Adrenal gland (tissue), 12 donors: ENCODE measurements around the gene SBF2. TPM values are rescaled to one million over a fixed set of nuclear protein-coding genes. Genes with fewer than 3 reads are reported as not detected.
"Not testable (repeated sequence)": the region's sequence is repeated elsewhere in the genome, so short reads cannot be mapped to it uniquely, and the experiment has no call there.

ENCODE experiments used
- DNase-seq, 7 donors: peaks; one replicate each; pipeline ENCODE4 v3.0.0-alpha.2; 2019 to 2020
- H3K27ac ChIP-seq, 5 donors: fragments of 200-600 bp; sonication (generic) in 4 of 5; 1 replicate in 3 of 5; 2 replicates in 2 of 5; pipeline versions ENCODE4 v1.5.1 to v1.8.0; 2016 to 2020; ENCODE audit warnings: mild to moderate bottlenecking in 1 of 5
- H3K27me3 ChIP-seq: fragments of 200-600 bp; 2 replicates; pipeline ENCODE4 v1.8.0; 2021
- H3K36me3 ChIP-seq, 2 donors: fragments of 200-600 bp; replicated peaks in 1 of 2; 1 replicate in 1 of 2; 2 replicates in 1 of 2; pipeline versions ENCODE4 v1.5.1 to v1.8.0; 2018 to 2022
- H3K4me1 ChIP-seq, 2 donors: fragments of 200-600 bp; replicated peaks in 1 of 2; 1 replicate in 1 of 2; 2 replicates in 1 of 2; pipeline versions ENCODE4 v1.5.1 to v1.8.0; 2018 to 2021
- H3K4me3 ChIP-seq, 4 donors: fragments of 200-600 bp; sonication (generic) in 3 of 4; one replicate each; pipeline ENCODE4 v1.5.1; 2016 to 2018
- H3K9me3 ChIP-seq, 3 donors: fragments of 200-600 bp; sonication (generic) in 1 of 3; replicated peaks in 1 of 3; 1 replicate in 2 of 3; 2 replicates in 1 of 3; pipeline versions ENCODE4 v1.5.1 to v1.8.0; 2016 to 2021
- CTCF ChIP-seq, 6 experiments: fragments of 450-650 bp in 4 of 6; fragments of 200-600 bp in 2 of 6; sonication (generic) in 1 of 6; IDR thresholded peaks; 1 replicate in 5 of 6; 2 replicates in 1 of 6; pipeline versions ENCODE4 v1.5.1 to v1.8.0; 2016 to 2021; ENCODE audit warnings: antibody characterized with exemption in 6 of 6, mild to moderate bottlenecking in 2 of 6, moderate library complexity in 1 of 6
- POLR2A ChIP-seq, 2 donors: fragments of 450-650 bp; IDR thresholded peaks; one replicate each; pipeline ENCODE4 v1.6.1; 2017; ENCODE audit warnings: antibody characterized with exemption in 2 of 2, mild to moderate bottlenecking in 2 of 2, moderate library complexity in 1 of 2
- WGBS, 4 donors: extraction: QIAGEN DNeasy Blood & Tissue Kit in 2 of 4; methylation state at CpG; one replicate each; pipeline versions ENCODE4 v1.1.5 to v1.1.7; 2013 to 2017; 5-methylcytosine and 5-hydroxymethylcytosine counted together
- intact Hi-C, 2 donors: fragments of 100-400 bp; cut with DNase I; formaldehyde crosslinking; loops; one replicate each; pipeline versions ENCODE4 v1.14.1 to v1.15.0; 2022 to 2023
- polyA plus RNA-seq, 3 donors: library from polyadenylated mRNA; stranded (reverse); fragments of 200-250 nt in 2 of 3; fragments of 350-450 nt in 1 of 3; fragmentation: Illumina TruSeq in 1 of 3; extraction: RNeasy Lipid Tissue Mini Kit (QIAGEN cat#74804) in 1 of 3; gene quantifications; one replicate each; pipeline ENCODE4 v1.2.3, GENCODE V29; 2013 to 2014
- total RNA-seq, 9 donors: library from RNA; depleted of rRNA in 4 of 9; stranded (reverse); fragments of >200 nt in 4 of 9; fragments of 120-200 nt in 1 of 9; fragmentation: NEBNext Ultra II Directional in 1 of 9; extraction: Animal tissue kit (Norgen Biotek cat#: 25700) in 1 of 9; gene quantifications; one replicate each; pipeline versions ENCODE4 v1.1.0 to v1.2.4, GENCODE V29; 2013 to 2023
- donor health status: healthy with polysubstance abuse.
- donor health status: Bipolar disorder and iron deficiency.
- donor health status: DM: yes; HTN: yes; CAD: no.
- donor health status: DM: no; HTN: no; CAD: no.
- donor health status: DM: no; HTN: no; CAD: no.
- donor health status: DM: yes; HTN: yes; CAD: no.

SBF2 gene
- total and polyA plus RNA-seq, 12 donors = 12.5 to 66.7 (median 38.0) TPM

DNA sequence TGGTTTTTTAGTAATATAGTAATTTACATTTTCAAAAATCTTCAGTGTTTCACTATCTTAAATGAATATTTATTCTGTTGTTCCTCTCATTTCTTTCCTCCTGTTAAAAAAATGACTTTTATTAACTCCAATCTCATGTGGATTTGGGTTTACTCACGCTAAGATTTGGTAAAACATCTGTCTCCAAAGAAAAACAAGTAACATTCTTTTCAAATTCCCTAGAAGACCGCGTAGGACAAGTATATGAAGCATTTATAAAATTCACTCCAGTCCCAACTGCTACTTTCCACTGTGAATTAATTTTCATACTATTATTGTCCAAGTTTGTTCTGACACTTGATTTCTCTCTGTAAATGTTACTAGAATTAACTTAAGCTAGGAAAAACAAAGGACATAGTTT, 26.2 kb downstream of the SBF2 start:
- DNase-seq = no peak
- no peaks in the 10 kb centered on the region for H3K27me3 ChIP-seq
- WGBS, 4 donors = 81 to 89% (median 86%) methylated on average over 3 of the region's 3 CpGs
- TF ChIP-seq POLR2A (IDR thresholded peaks at IDR 0.05) = no peak
- TF ChIP-seq CTCF (IDR thresholded peaks at IDR 0.05) = no peak
- no peaks in the 10 kb centered on the region for H3K9me3 ChIP-seq
- peaks cover 0 to 7% of the 10 kb centered on the region in 2 donors for H3K4me1 ChIP-seq
- H3K4me3 ChIP-seq = no peak overlapping the region
- H3K27ac ChIP-seq = no peak overlapping the region
- H3K36me3 ChIP-seq = no peaks in the 10 kb centered on the region
- intact Hi-C loops = no loop called here

DNA sequence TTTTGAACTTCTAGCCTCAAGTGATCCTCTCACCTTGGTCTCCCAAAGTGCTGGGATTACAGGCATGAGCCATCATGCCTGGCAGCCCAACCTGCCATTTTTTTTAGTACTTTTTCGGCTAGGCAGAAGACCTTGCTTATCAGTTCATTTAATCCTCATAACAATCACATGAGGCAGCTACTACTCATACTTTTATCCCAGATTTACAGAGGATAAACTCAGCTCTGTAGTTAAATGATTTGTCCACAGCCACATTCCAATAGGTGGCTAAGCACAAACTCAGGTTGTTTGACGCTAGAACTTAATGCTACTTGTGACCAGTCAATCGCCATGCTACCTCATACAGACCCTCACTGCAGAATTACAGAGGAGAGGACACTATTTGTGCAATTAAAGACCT, 28.1 kb downstream of the SBF2 start:
- TF ChIP-seq POLR2A (IDR thresholded peaks at IDR 0.05) (no peak), CTCF (IDR thresholded peaks at IDR 0.05) (no peak)
- no peak for DNase-seq
- intact Hi-C loops = no loop called here
- Histone ChIP-seq H3K9me3 (no peaks in the 10 kb centered on the region), H3K36me3 (no peaks in the 10 kb centered on the region), H3K27me3 (no peaks in the 10 kb centered on the region), H3K4me3 (no peak overlapping the region), H3K4me1 (peaks cover 0 to 7% of the 10 kb centered on the region in 2 donors), H3K27ac (no peak overlapping the region)
- 79 to 87% (median 84%) methylated on average over 3 of the region's 3 CpGs for WGBS, 4 donors

- 94 to 100% (median 98%) methylated on average over 3 of the region's 3 CpGs for WGBS, 4 donors
- H3K27me3 ChIP-seq, H3K4me1 ChIP-seq, DNase-seq, H3K9me3 ChIP-seq, intact Hi-C loops, H3K36me3 ChIP-seq, H3K4me3 ChIP-seq, H3K27ac ChIP-seq: not testable (repeated sequence)
These were observed 29.3 kb downstream of the SBF2 start for GRCh38 chr11:10264716-10265115.

GRCh38 chr11:10263929-10264328, 30.1 kb downstream of the SBF2 start:
- Histone ChIP-seq H3K27me3 (no peaks in the 10 kb centered on the region), H3K4me3 (no peak overlapping the region), H3K36me3 (no peaks in the 10 kb centered on the region), H3K27ac (no peak overlapping the region), H3K9me3 (no peaks in the 10 kb centered on the region), H3K4me1 (peaks cover 0 to 5% of the 10 kb centered on the region in 2 donors)
- TF ChIP-seq CTCF (IDR thresholded peaks at IDR 0.05) (no peak), POLR2A (IDR thresholded peaks at IDR 0.05) (no peak)
- no peak for DNase-seq
- intact Hi-C loops = no loop called here

DNA sequence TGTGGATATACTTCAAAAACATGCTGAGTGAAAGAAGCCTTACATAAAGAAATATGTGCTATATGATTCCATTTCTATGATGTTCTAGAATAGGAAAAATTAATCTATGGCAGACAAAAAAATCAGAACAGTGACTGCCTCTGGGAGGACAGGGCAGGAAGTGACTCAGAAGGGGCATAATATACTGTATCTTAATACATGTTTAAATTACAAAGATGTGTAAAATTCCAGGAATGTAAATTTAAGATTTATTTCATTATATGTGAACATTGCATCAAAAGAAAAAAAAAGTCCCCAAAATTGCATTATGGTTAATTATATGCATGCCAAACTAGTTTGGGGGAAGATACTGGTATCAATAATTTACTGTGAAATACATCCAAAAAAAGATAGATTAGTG, 32.2 kb downstream of the SBF2 start:
- TF ChIP-seq CTCF (IDR thresholded peaks at IDR 0.05) (no peak), POLR2A (IDR thresholded peaks at IDR 0.05) (no peak)
- intact Hi-C loops = no loop called here
- no peaks in the 10 kb centered on the region for H3K9me3 ChIP-seq
- H3K27me3 ChIP-seq = no peaks in the 10 kb centered on the region
- H3K36me3 ChIP-seq = no peaks in the 10 kb centered on the region
- no peak overlapping the region for H3K27ac ChIP-seq
- H3K4me1 ChIP-seq = peaks cover 0 to 6% of the 10 kb centered on the region in 2 donors
- no peak overlapping the region for H3K4me3 ChIP-seq
- no peak for DNase-seq
